Stomach (tissue), 4 donors: ENCODE measurements around the gene SALL1.

ENCODE experiments used
- CTCF ChIP-seq, 7 experiments: fragments of 450-650 bp in 4 of 7; fragments of 200-600 bp in 3 of 7; sonication (generic) in 3 of 7; IDR thresholded peaks; one replicate each; pipeline ENCODE4 v1.5.1; 2016 to 2019; ENCODE audit warnings: antibody characterized with exemption in 7 of 7, control low read depth in 2 of 7, mild to moderate bottlenecking in 1 of 7
- EP300 ChIP-seq: sonication (generic); formaldehyde crosslinking; IDR thresholded peaks from one replicate; pipeline ENCODE4 v1.6.1; 2017; ENCODE audit warnings: antibody characterized with exemption
- POLR2A ChIP-seq, 4 donors: fragments of 450-650 bp; IDR thresholded peaks; one replicate each; pipeline ENCODE4 v1.6.1; 2016; ENCODE audit warnings: antibody characterized with exemption in 4 of 4, control low read depth in 2 of 4, mild to moderate bottlenecking in 1 of 4, moderate library complexity in 1 of 4
- POLR2AphosphoS5 ChIP-seq, 3 donors: sonication (generic); formaldehyde crosslinking; IDR thresholded peaks; one replicate each; pipeline ENCODE4 v1.6.1; 2016; ENCODE audit warnings: antibody characterized with exemption in 3 of 3

GRCh38 chr16:51113236-51114125, 37.6 kb downstream of the SALL1 start:
- TF ChIP-seq POLR2A (IDR thresholded peaks at IDR 0.05) = no peak
- no peak for TF ChIP-seq CTCF (IDR thresholded peaks at IDR 0.05)
- TF ChIP-seq POLR2AphosphoS5 (IDR thresholded peaks at IDR 0.05) = no peak
- TF ChIP-seq EP300 = no peak
